Stimulated activated memory B cell treated with anti-CD40 and anti-IgM and Interleukin-4, amounts not matched to agents 10 μg/mL and 1 μg/mL and 100 μg/mL, for 72 hours (primary cell): ENCODE data around the gene SUN1.

ENCODE experiments used
- ATAC-seq: fragments of 150-1000 bp; cut with Tn5 transposase; 2 replicates; pipeline ENCODE4 v1.10.0; 2021
- H3K27ac Mint-ChIP-seq: one replicate; pipeline ENCODE4 v1.8.0; 2022; ENCODE audit warnings: mild to moderate bottlenecking, mixed read lengths
- H3K27me3 Mint-ChIP-seq: one replicate; pipeline ENCODE4 v1.8.0; 2022; ENCODE audit warnings: mixed read lengths
- H3K36me3 Mint-ChIP-seq: one replicate; pipeline ENCODE4 v1.8.0; 2022; ENCODE audit warnings: mixed read lengths
- H3K4me1 Mint-ChIP-seq: one replicate; pipeline ENCODE4 v1.8.0; 2022; ENCODE audit warnings: mixed read lengths
- H3K4me3 Mint-ChIP-seq: one replicate; pipeline ENCODE4 v1.8.0; 2022; ENCODE audit warnings: mild to moderate bottlenecking, moderate library complexity, mixed read lengths
- H3K9me3 Mint-ChIP-seq: one replicate; pipeline ENCODE4 v1.8.0; 2022; ENCODE audit warnings: mixed read lengths

Gene SUN1

DNA sequence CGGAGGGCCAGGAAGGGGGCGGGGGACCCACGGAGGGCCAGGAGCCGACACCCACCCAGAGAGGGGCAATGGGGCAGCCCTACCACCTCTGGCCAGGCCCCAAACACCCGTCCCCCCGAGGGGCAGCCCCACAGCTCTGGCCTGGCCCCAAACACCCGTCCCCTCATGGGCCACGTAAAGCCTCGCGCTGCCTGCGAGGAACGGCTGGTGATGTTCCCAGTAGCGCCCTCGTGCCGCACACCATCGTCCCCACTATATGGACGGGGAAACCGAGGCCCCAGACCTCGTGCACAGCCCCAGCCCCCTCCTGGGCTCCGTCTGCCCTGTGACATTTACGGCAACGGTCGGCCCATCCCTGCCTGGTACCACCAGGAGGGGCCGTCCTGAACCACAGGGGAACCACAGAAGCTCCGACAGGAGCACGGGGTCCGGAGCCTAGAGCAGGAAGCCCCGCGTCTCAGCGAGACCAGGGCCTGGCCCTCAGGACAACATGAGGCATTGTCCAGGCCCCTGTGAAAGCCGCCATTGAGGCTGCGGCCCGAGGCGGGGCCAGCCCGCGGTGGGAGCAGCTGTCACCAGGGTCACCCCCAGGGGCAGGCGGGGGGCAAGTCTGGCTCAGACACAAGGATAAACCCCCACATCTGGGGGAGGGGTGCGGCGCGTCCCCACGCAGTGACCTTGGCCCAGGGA, 79.7 kb downstream of the SUN1 start:
- H3K9me3 Mint-ChIP-seq, result no peaks in the 10 kb centered on the region
- H3K27ac Mint-ChIP-seq, result no peak overlapping the region
- H3K4me3 Mint-ChIP-seq, result no peak overlapping the region
- no peaks in the 10 kb centered on the region for H3K27me3 Mint-ChIP-seq
- ATAC-seq, result no peak
- peaks cover 22% of the 10 kb centered on the region for H3K4me1 Mint-ChIP-seq
- H3K36me3 Mint-ChIP-seq, result no peaks in the 10 kb centered on the region

- no peaks in the 10 kb centered on the region for H3K9me3 Mint-ChIP-seq
- no peak overlapping the region for H3K4me3 Mint-ChIP-seq
- peaks cover 18% of the 10 kb centered on the region for H3K4me1 Mint-ChIP-seq
- ATAC-seq, result no peak
- no peaks in the 10 kb centered on the region for H3K27me3 Mint-ChIP-seq
- H3K27ac Mint-ChIP-seq, result no peak overlapping the region
- H3K36me3 Mint-ChIP-seq, result peaks cover 9% of the 10 kb centered on the region
These were observed 81.7 kb downstream of the SUN1 start for GRCh38 chr7:913736-914520.

DNA sequence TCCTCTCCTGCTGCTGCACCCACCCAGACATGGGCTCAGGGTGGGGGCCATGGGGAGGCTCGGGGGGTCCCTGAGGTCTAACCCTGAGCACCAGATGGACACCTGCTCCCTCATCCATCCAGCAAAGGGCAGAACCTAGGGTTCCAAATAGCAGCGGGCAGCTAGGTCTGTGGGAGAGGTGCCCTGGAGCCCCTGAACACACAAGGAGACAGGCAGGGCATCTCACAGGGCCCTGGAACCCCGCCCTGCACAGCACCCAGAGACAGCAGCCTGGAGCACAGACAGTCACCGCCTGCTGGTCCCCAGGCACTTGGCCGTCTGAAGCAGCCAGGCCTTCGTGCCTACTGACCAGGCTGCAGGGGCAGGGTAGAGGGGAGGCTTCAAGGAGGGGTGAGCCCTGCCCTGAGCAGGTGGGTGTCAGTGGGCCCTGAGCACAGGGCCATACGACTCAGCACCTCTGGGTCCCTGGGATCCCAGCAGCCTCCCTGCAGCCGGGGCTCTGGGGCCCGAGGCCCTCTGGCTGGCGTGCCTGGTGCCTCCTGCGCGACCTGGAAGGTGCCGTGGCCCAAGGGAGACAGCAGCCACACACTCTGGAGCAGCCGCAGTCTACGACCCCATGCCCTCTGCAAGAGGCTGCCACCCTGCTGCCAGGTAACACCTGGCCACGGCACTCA, 82.4 kb downstream of the SUN1 start:
- Mint-ChIP-seq H3K27me3 (no peaks in the 10 kb centered on the region), H3K9me3 (no peaks in the 10 kb centered on the region), H3K36me3 (peaks cover 15% of the 10 kb centered on the region), H3K4me3 (no peak overlapping the region), H3K27ac (no peak overlapping the region), H3K4me1 (peaks cover 17% of the 10 kb centered on the region)
- ATAC-seq, result no peak

GRCh38 chr7:915291-916218, 83.3 kb downstream of the SUN1 start:
- H3K4me1 Mint-ChIP-seq, result peaks cover 10% of the 10 kb centered on the region
- no peaks in the 10 kb centered on the region for H3K27me3 Mint-ChIP-seq
- peaks cover 15% of the 10 kb centered on the region for H3K36me3 Mint-ChIP-seq
- ATAC-seq, result no peak
- H3K9me3 Mint-ChIP-seq, result no peaks in the 10 kb centered on the region
- H3K4me3 Mint-ChIP-seq, result no peak overlapping the region
- no peak overlapping the region for H3K27ac Mint-ChIP-seq

DNA sequence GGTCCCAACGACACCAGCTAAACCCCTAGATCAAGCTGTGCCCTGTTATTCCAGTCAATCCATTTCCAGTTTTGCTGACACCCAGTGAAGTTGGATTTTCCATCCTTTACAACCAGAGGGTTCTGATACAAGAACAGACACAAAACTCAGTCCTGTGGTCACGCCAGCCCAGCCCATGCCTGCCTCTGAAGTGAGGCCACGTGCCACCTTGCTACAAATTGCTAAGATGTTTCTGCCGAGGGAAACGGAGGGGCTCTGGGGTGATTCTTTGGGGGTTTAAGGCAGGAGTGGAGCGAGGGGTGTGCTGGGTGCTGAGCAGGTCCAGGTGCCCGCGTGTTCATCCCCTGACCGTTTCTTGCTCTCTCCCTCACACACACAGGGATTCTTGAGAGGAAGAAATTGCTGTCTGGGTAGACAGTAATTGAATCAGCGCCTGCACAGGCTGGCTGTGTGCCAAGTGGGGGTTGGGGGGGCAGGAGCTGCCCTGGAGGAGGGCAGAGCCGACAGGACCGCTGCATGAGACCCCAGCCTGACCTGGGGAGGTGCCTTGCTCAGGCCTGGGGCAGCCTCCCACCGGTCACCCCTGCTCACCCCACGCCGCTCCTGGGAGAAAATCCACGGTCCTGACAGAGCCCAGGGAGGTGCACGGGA, 84.1 kb downstream of the SUN1 start:
- peaks cover 11% of the 10 kb centered on the region for H3K4me1 Mint-ChIP-seq
- peaks cover 15% of the 10 kb centered on the region for H3K36me3 Mint-ChIP-seq
- no peak overlapping the region for H3K27ac Mint-ChIP-seq
- H3K27me3 Mint-ChIP-seq, result no peaks in the 10 kb centered on the region
- no peak for ATAC-seq
- H3K4me3 Mint-ChIP-seq, result no peak overlapping the region
- no peaks in the 10 kb centered on the region for H3K9me3 Mint-ChIP-seq

GRCh38 chr7:917255-918117, 85.2 kb downstream of the SUN1 start:
- Mint-ChIP-seq H3K4me3 (no peak overlapping the region), H3K36me3 (peaks cover 15% of the 10 kb centered on the region), H3K27me3 (no peaks in the 10 kb centered on the region), H3K4me1 (peaks cover 22% of the 10 kb centered on the region), H3K27ac (no peak overlapping the region), H3K9me3 (no peaks in the 10 kb centered on the region)
- ATAC-seq, result no peak

GRCh38 chr7:918118-918425, 85.8 kb downstream of the SUN1 start:
- H3K4me3 Mint-ChIP-seq, result no peak overlapping the region
- H3K4me1 Mint-ChIP-seq, result peaks cover 28% of the 10 kb centered on the region
- H3K9me3 Mint-ChIP-seq, result no peaks in the 10 kb centered on the region
- H3K27ac Mint-ChIP-seq, result no peak overlapping the region
- peaks cover 15% of the 10 kb centered on the region for H3K36me3 Mint-ChIP-seq
- ATAC-seq, result no peak
- no peaks in the 10 kb centered on the region for H3K27me3 Mint-ChIP-seq

- no peak for ATAC-seq
- Mint-ChIP-seq H3K36me3 (peaks cover 15% of the 10 kb centered on the region), H3K4me3 (no peak overlapping the region), H3K4me1 (peaks cover 33% of the 10 kb centered on the region), H3K27ac (no peak overlapping the region), H3K27me3 (no peaks in the 10 kb centered on the region), H3K9me3 (no peaks in the 10 kb centered on the region)
These were observed 86.3 kb downstream of the SUN1 start for GRCh38 chr7:918441-919113.

DNA sequence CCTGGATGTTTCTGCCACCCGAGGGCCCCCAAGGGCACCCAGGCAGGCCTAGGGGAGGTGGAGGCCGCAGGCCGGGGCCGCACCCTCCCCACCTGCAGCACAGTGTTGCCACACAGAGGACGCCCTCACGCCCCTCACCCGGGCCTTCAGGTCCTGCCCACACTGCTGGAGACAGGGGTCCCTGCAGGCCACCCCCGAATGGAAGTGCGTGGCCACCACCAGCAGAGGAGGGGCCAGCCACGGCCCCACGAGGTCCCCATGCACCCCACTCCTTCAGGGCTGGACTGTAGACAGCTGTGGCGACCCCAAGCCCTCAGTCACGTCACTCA, 86.8 kb downstream of the SUN1 start:
- no peaks in the 10 kb centered on the region for H3K9me3 Mint-ChIP-seq
- peak overlapping the region; percentile 23 for H3K27ac Mint-ChIP-seq
- no peak for ATAC-seq
- peaks cover 34% of the 10 kb centered on the region for H3K4me1 Mint-ChIP-seq
- H3K4me3 Mint-ChIP-seq, result no peak overlapping the region
- peaks cover 15% of the 10 kb centered on the region for H3K36me3 Mint-ChIP-seq
- no peaks in the 10 kb centered on the region for H3K27me3 Mint-ChIP-seq

DNA sequence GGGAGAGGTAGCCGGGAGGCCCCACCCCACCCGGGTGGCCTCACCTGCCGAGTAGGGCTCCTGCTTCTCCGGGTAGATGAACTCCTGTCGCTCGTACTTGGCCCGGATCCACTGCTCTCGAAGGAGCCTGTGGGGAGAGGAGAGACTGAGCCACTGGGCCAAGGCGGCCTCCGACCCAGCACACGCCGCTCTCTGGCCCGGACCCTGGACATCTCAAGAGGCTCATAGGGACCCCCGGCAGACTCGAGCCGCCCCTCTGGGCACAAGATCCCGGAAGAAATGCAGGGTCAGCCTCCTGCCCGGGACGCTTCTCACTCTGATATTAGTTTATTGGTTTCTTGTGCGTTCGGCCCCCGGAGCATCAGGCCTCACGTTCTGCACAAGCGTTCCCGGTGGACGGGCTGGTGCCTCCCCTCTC, 87.7 kb downstream of the SUN1 start:
- Mint-ChIP-seq H3K4me1 (peaks cover 43% of the 10 kb centered on the region), H3K9me3 (no peaks in the 10 kb centered on the region), H3K27ac (peak overlapping the region; percentile 23), H3K27me3 (no peaks in the 10 kb centered on the region), H3K36me3 (peaks cover 15% of the 10 kb centered on the region), H3K4me3 (no peak overlapping the region)
- no peak for ATAC-seq

- peaks cover 15% of the 10 kb centered on the region for H3K36me3 Mint-ChIP-seq
- no peak for ATAC-seq
- H3K4me3 Mint-ChIP-seq, result no peak overlapping the region
- no peaks in the 10 kb centered on the region for H3K27me3 Mint-ChIP-seq
- H3K4me1 Mint-ChIP-seq, result peaks cover 43% of the 10 kb centered on the region
- no peaks in the 10 kb centered on the region for H3K9me3 Mint-ChIP-seq
- H3K27ac Mint-ChIP-seq, result peak overlapping the region; percentile 85
These were observed 88.2 kb downstream of the SUN1 start for GRCh38 chr7:920351-921070.

DNA sequence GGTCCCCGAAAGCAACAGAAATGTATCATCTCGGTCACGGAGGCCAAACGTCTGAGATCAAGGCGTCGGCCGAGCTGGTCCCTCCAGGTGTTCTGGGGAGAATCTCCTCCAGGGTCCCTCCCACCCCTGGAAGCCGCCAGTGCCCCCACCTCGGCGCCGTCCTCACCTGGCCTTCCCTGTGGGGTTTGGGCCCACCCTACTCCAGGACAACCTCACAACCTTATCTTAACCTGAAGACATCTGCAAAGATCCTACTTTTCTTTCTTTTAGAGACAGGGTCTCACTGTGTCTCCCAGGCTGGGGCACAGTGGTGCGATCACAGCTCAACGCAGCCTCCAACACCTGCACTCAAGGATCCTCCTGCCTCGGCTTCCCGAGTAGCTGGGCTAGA, 88.8 kb downstream of the SUN1 start:
- ATAC-seq, result no peak
- Mint-ChIP-seq H3K27ac (peak overlapping the region; percentile 85), H3K27me3 (no peaks in the 10 kb centered on the region), H3K36me3 (peaks cover 15% of the 10 kb centered on the region), H3K4me1 (peaks cover 43% of the 10 kb centered on the region), H3K4me3 (peak overlapping the region; percentile 57), H3K9me3 (no peaks in the 10 kb centered on the region)
